Activated CD4-positive, alpha-beta T cell treated with anti-CD3 and anti-CD28 coated beads, Interleukin-2, amount 50 U/mL, for 24 hours (primary cell): ENCODE data around the gene FAM156A.
A peak's percentile ranks its signal among the peaks of the same experiment; 100 is the strongest.
"Not testable (repeated sequence)": the region's sequence is repeated elsewhere in the genome, so short reads cannot be mapped to it uniquely, and the experiment has no call there.

Experiments
- DNase-seq, 2 donors: peaks; one replicate each; pipeline ENCODE4 v3.0.0-alpha.2; 2020; ENCODE audit warnings: low read depth in 1 of 2, low spot score in 1 of 2

FAM156A gene, protein sequence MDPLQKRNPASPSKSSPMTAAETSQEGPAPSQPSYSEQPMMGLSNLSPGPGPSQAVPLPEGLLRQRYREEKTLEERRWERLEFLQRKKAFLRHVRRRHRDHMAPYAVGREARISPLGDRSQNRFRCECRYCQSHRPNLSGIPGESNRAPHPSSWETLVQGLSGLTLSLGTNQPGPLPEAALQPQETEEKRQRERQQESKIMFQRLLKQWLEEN

DNA sequence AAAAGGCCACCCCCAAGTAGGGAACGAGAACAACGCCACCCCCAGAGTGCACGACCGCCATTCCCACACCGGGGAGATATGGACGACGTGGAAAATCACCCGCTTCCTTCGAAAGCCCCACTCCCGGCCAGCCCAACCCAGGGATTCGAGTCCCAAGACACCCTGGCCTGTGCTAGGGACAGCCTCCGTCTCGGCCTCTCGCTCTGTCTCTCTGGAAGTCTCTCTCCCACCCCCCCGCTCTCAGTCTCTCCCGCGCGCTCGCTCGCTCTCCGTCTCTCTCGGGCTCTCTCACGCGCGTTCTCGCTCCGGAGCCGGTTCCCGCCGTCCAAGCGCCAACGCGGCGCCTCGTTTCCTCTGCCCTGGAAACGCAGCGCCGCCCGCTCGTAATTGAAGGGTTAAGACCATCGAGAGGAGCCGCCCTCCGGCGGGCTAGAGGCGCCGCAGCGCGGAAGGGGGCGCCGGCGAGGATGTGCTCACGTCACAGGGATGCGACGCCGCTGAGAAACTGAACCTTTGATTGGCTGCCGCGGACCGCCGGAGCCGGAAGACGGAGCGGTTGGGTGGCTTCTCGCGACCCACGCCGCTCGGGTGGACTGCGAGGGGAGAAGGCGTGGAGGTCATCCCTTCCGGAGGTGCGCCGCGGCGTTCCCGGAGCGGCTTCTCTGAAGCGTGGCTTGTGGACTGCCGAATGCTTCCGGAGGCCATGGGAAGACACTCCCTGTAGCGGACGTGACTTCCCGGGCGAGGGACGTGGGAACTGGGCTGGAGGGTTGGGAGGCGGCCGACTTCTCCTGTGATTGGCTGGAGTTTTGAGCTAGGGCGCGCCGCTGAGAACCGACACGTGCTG lies at the start of gene FAM156A:
FAM156A (minus strand) TSS at position 406 of the 847 bp plus-strand sequence. CDS start 9,930 bp downstream, outside the sequence.
- DNase-seq, result not testable (repeated sequence)

DNA sequence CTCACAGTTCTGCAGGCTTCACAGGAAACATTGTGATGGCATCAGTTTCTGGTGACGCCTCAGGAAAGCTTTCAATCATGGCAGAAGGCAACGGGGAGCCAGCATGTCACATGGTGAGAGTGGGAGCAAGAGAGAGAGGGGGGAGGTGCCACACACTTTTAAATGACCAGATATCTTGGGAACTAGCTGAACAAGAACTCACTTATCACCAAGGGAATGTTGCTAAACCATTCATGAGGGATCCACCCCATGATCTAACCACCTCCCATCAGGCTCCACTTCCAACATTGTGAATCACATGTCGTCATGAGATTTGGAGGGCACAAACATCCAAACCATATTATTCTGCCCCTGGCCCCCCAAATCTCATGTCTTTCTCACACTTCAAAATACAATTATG lies 47.0 kb upstream of the FAM156A start:
- no peak for DNase-seq

DNA sequence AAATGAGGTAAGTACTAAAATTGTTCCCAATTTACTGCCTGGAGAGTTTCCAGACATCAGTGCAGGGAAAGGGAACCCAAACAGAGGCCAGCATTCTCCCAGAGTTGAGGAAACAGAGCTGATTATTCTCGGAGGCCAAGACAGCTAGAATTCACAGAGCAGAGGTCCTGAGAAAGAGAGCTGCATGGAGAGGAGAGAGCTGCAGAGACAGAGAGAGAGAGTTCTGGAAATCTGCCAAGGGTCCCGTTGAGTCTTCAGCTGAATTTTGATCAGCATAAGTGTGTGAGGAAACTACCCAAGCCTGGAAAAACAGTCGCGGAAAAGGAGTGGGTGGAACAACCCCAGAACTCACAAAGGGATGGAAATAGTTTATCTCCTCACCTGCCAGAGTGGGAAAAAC lies 46.5 kb upstream of the FAM156A start:
- no peak for DNase-seq

DNA sequence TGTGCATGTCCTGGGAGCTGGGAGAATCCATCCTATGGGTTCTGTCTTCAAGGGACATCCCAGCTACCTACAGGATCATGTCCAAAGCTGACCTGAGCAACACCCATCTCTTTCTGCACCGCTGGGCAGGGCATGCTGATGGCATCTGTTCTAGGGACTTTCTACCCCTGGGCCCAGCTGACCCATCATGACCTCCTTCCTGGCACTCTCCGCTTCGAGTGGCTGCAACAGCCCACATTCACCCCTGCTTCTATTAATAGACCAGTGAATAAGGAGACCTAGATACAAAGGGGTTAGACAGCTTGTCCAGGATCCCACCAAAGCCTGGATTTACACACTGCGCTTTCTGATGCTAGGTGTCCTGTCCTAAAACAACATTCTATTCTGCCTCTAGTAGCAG lies 45.7 kb upstream of the FAM156A start:
- DNase-seq, result no peak

DNA sequence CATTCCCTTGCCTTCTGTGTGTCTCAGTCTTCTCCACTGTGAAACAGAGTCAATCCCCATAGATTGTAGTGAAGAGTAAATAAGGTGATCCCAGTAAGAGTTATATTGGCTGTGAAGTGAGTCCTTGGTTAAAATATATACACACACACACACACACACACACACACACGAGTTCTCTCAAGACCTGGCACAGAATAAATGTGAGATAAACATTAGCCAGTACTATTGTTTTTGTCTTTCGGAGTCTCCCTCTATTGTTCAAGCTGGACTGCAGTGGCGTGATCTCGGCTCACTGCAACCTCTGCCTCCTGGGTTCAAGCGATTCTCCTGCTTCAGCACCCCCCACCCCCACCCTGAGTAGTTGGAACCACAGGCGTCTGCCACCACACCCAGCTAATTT lies 44.8 kb upstream of the FAM156A start:
- DNase-seq, result no peak

DNA sequence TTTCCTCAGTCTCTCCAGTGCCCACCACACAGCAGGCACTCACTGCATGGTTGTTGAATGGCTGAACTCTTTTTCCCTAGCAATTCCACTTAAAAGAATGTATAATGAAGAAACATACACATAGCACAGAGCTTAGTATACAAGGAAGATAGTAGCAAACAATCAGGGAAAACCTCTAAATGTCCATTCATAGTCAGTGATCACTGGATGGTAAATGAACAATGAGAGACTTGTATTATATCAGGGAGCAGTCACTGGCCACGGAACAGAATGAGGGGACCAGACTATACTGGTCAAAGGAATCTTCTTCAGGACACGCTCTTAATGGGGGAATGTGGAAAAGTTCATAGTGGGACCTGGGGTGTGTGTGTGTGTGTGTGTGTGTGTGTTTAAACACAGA lies 43.6 kb upstream of the FAM156A start:
- no peak for DNase-seq

DNA sequence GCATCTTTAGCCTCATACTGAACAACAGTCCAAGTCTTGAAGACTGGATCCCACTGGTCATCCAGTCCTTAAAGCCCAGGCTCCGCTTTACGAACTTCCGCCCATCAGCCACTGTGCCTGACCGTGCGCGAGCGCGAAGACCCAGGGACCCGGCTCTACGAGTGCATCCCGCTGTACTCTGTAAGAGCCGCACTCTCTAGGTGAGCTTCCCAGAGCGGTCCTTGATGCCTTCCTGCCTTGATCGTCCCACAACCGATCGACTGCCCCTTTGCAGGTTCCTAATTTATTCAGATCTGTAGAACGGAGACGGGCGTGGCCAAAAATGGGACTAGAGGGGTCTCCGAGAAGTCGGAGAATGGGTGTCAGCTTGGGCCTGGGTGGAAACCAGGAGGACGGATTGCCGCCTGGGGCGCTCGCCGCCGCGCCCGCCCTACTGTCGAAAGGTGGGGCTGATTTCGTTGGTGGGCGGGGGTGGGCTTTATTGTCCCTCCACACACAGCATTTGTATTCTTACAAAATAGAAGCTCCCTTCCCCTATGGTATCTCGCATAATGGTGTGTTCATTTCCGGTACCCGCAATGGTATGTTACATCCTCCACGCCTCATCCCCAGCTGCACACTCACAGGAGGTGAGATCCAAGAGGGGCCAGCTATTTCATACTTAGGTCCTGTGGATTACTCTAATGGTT lies 42.3 kb upstream of the FAM156A start:
- no peak for DNase-seq

DNA sequence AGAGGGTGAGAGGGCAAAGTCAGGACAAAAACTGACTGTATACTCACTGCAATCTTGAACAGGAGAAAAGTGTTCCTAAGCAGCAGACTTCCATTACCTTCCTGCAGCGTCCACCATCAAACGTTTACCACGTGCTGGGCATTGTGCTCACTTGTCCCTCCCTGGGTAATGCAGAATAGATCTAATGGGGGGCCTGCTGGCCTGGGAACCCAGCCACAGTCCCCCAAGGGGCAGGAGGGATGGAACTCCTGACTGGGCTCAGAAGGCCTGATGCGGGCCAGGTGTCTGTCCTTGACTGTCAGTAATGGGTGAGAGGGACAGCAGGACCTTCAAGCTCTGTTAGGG lies 37.6 kb upstream of the FAM156A start:
- DNase-seq, result no peak

DNA sequence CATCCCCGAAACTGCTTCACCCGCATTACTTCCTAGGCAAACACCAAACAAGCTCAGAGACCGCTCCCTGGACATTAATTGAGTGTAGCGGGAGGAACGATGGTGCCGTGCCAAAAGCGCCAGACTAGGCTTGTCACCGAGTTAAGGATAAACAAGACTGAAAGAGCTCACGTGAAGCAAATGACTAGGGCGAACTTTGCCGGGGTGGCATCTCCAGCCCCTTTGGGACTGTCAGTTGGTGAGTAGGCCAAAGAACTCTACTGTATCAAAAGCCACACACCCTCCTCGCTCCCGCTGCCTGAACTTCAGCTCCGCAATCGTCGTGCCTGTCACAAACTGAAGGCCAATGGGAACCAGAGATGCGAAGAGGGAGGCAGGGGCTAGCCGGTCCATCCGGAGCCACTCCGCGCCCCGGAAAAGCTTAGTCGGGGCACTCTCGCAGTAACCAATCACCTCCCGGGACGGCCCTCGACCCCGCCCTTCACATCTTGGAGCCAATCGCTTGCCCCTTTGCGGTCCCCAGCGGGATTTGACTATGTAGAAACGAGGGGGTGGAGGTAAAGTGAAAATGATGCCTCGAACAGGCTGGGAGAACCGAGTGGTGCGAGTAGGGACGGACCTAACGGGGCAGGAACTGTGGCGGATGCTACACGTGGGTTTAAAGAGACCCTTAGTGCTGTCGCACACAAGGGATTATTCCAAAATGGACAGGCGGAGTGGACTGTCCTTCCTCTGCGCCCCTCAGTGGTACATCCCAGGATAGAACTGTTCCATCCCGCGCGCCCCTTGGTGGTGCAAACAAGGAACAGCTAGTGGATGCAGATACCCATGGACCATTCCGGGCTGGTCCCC lies 37.0 kb upstream of the FAM156A start:
- peak; percentile 70 to 86 for DNase-seq

DNA sequence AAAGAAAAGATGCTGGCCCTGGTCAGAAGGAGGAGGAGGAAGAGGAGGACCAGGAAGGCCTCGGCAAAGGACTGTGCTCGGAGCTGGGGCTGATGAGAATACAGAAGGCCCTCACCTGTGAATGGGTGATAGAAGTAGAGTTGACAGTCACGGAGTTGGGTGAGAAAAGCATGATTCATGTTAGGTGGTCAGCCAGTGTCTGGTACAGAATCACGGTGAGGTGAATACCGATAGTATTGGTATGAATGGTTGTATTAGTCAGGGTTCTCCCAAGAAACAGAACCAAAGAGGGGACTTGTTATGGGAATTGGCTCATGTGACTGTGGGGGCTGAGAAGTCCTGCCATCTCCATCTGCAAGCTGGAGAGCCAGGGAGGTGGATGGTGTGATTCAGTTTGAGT lies 32.5 kb upstream of the FAM156A start:
- no peak for DNase-seq

DNA sequence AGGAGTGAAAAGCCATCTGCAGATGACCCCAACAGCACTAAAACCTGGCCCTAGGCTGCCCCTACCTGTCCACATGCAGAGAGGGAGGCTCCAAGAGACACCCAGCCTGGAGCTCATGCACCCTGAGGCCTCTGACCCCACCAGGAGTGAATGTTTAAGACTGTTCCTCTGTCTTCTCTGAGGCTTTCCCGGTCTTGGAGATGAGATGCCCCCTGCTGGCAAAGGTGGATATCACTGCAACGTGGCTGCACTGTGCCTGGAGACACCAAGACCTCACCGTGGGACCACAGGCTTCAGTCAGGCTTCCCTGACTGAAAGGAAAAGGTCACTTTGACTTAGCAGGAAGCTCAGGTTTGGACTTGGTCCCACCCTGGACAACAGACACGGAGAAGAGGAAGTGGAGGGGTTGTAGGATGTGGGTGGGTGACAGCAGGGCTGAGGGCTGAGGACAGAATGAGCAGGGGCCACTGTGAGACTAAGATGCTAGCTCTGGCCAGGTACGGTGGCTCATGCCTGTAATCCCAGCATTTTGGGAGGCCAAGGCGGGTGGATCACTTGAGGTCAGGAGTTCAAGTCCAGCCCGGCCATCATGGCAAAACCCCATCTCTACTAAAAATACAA lies 31.8 kb upstream of the FAM156A start:
- DNase-seq, result peak; percentile 13 to 31

DNA sequence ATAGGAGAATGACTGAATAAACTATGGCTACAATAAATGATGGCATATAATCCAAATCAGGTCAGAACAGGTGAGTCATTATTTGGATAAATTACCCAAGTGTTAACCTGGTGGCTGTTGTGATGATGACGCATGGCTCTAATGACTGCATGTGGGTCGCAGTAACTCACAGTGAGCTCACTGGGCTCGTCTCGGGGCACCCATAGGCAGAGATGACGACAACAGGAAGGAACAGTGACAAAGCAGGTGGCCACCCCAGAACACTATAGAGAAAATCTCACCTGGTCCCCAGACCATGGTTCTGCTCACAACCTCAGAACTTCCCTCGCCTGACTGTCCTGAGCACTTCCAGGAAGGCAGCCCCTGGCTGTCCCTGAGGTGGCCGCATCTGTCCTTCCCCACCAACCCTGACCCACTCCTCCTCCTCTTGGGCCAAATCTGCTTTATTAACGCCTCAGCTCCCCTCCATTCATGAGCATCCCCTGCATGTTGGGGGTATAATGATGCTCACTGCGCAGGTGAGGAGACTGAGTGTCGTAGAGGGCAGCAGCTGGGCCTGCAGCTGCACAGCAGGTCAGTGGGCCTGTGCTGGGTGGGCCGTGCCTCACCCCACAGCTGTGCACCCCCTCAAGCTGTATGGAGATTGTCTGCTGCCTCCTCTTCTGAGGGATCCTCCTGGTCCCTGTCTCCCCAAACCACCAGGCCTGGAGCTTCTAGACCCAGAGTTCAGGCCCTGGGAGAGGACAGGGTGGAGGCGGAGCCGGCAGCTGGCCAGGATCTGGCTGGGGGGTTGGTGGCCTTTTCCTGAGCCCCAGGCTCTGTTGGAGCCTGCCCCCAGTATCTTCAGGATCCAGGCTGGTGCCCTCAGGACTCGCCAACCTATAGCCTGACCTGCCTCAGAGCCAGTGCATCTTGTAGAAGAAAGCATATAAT lies 30.9 kb upstream of the FAM156A start:
- no peak for DNase-seq

DNA sequence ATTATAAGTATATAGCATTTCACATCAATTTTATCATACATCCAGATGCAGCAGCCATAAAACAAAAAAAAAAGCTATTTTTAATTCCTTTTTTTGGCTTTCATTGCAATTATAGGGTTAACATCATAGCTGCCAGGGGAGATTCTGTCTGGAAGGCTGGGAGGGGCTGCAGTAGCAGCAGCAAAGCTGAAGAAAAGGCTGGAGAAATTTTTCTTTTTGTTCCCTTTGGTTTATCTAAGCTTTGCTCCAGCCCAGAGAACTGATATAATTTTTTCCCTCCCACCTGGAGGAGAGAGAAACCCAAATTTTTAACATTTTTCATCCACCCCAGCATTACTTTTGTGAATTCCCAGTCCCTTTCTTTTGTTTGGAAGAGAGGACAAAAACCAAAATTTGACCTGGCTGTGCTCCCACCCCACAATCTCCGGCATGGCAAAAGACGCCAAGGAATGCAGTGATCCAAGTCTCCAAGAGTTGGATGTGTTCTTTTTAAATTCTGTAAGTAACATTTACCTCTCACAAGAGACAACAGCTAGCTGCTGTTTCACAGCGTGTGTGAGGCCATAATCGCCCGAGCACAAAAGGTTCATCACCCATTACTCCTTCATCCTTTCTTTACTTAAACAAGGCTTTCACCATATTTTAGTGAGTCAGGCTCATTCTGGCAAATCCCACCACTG lies 25.1 kb upstream of the FAM156A start:
- DNase-seq, result no peak

DNA sequence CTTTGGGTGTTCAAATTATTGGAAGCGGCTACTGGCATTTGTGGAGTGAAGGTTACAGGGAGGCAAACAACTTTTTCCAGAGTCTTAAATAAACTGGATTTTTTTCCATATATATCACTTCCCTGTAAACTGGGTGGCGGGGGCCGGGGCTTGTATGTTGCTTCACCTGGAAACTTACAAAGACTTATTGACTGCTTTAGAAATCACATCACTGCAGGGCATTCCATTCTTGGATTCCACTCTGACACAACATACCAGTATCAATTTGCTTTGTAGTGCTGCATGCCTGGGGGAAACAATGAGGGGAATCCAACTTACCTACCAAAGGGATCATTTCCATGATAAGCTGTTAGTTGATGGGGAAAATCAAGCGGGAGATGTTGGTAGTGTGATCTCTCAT lies 21.7 kb upstream of the FAM156A start:
- DNase-seq, result no peak

DNA sequence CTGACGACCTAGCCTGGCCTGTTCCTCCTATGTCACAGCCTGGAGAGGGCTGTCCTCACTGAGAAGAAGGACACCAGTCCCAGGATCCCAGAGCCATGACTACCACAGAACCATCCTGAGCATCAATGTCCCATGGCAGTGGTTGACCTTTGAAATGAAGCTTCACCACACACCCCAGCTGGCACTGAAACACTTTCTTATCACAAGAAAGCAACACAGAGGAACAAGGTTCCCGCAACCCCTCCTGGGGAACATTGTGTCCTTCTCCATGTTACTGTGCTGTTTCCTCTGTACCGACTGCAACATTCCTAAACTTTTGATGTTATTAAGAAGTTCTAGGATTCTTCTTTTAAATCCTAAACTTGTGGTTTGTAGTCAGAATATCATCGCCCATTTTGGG lies 21.2 kb upstream of the FAM156A start:
- DNase-seq, result no peak

DNA sequence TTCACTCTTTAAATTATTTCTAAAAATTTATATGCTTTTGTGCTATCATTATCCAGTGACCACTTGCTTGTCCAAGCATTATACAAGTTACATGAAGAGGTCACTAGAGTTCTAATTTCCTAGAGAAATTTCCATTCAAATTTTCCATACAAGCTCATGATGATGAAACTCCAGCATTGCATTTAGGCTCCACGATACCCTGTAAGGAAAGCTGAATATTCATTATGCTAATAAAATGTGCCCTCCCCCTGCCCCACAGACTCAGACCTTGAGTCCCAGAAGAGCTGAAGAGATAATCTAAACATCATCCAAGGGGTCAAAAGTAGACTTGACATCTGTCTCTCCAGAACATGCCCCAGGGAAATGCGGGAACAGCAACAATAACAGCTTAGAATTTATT lies 19.6 kb upstream of the FAM156A start:
- no peak for DNase-seq

DNA sequence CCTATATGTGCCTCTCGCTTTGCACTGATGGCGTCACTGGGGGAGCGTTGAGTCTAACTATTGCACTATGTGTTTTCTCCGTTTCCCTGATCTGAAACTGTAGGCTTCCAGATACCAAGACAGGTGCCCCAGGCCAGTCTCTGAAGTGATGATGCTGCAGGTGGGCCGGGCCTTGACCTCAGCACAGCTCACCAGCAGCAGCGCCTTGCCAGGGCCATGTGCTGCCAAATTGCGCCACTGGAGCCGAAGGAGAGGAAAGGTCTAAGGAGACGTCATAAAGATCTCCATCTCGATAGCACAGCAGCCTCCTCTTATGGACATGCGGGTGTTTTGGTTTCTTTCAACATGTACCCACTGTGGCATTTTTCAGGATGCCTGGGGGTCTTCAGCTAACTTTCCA lies 17.3 kb upstream of the FAM156A start:
- DNase-seq, result not testable (repeated sequence)

DNA sequence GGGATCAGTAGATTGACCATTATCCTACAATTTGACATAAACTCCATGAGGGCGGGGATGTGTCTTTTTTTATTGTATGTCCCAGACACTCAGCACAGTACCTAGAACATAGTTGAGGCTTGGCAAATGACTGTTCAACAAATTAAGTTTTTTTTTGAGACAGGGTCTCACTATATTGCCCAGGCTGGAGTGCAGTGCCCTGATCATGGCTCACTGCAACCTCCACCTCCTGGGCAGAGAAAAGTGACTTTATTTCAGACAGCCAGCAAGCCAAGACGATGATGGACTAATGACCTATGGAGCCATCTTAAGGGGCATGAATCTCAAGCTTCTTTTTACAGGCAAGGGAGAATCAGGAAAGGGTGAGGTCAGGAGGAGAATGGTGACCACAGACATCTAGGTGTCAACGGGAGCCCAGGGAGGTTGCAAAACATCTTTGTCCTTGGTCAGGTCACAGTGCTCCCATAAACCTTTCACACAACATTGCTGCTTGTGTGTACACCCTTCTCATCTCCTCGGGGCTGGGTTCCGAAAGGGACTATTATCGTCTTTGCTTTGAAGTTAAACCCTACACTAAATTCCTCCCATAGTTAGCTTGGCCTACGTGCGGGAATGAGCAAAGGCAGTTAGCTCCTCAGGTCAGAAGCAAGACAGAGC lies 16.1 kb upstream of the FAM156A start:
- DNase-seq, result not testable (repeated sequence)

DNA sequence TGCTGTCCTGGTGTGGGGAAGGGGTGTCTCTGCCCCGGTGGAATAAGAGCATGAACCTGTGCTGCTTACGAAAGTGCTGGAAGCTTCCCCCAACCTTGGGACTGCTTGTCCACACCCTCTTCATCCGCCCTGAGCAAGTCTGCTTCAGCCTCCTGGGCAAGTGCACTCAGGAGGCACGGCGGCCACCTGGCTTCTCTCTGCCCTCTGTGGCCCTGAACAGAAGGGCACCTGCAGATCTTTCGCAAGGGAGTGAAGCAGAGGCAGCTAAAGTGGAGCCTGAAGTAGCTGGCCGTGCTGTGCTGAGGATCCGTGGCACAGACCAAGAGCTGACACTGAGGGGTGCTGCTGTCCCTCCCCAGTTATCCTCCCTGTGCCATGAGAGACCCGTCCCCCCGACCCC lies 9.6 kb upstream of the FAM156A start:
- not testable (repeated sequence) for DNase-seq
